GM21528 (cell line): ENCODE results near the gene SCLT1.

Source experiments
- ATAC-seq: cut with Tn5 transposase; IDR thresholded peaks from one replicate; pipeline ENCODE4 v1.9.1; 2021; ENCODE audit warnings: mild to moderate bottlenecking, moderate library complexity; ENCODE audit not compliant: unreplicated experiment, low FRiP score

SCLT1 gene

DNA sequence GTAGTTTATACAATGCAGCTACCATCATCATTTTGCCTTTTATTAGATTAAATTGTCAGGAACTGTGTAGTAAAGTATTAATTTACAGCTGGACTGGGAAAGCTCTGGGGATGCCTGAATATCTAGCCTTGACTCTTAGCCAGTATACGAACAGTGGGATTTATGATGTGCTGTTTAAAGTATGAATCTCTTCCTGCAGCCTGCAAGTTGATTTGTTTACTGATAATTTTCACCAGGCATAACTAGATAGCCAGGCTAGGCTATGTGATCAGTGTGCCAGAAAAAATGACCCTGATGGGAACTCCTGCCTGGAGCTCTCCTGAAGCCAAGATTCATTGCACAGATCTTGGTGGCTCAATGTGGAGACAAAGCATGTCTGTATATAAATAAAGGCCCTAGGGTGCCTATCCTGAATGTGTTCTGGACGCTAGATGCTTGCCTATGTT lies 119.2 kb downstream of the SCLT1 start:
- ATAC-seq = no peak

GRCh38 chr4:128973384-128973783 lies 120.0 kb downstream of the SCLT1 start:
- ATAC-seq = no peak

GRCh38 chr4:128961405-128961804 lies 131.9 kb downstream of the SCLT1 start:
- ATAC-seq = no peak

GRCh38 chr4:128958194-128958593 lies 135.1 kb downstream of the SCLT1 start:
- ATAC-seq = no peak

DNA sequence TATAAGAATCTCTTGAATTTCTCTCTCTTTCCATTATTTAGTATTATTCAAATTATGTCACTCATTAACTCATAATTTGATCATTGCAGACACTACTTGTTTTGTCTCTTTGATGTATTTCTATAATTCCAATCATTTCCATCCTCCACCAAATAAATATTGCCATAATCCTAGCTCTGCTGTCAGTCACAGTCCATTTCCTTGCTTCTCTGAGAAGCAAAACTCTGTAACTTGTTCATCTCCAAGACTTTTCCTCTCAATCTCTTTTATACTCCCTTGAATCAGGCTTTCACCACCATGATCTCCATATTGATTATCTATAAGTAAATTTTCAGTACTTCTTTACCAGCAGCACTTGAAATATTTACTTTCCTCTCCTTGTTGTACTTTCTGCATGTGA lies 135.9 kb downstream of the SCLT1 start:
- no peak for ATAC-seq

GRCh38 chr4:128955751-128956150 lies 137.6 kb downstream of the SCLT1 start:
- ATAC-seq = no peak

DNA sequence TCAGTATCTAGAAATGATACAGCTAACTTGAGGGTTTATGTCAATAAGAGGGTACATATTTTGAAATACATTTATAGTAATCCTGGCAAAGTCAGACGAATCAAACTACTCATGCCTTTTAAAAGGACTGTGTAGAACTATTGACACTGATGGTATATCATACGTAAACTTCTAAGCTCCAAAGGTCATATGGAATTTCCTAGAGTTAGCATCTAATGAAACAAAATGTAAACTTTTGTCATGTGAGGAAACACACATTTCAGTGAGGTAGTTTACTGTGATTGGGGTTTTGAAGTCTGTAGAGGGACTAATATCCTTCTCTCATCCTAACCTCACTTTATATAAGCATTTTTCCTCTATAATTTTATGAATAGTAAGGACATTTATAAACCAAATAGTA lies 138.4 kb downstream of the SCLT1 start:
- no peak for ATAC-seq

DNA sequence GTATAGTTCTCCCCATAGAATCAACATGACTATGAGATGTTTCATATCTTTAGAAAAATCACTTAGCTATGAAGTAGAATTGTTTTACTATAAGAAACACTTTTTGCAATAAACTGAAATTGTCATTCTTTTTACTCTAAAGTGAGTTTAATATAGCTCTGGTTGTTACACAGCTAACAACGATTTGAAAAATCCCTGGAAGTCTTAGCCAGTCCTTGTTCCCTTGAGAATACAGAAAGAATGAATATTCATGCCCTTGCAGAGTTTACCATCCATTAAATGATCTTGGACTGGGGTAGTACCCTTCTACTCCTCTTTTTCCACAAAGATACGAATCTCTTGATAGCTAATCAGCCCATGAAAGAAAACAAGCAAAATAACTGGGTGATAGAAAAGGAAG lies 142.0 kb downstream of the SCLT1 start:
- no peak for ATAC-seq

DNA sequence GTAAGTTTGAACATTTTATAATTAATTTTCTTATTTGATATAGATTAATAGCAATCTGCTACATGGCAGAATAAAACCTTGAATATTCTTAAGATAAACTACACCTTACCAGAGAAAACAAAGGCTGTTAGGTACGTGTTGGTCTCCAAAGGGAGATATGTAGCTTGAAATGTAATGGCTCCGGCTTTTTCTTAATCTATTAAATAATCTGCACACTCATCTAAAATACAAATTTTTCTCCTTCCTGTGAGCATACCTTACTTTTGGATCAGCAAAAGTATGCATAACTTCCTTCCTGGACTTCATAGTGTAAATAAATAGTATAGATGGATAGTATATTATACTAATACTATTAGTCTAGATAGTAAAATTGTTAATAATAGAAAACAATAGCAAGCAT lies 142.5 kb downstream of the SCLT1 start:
- ATAC-seq = no peak

GRCh38 chr4:128946916-128947315 lies 146.4 kb downstream of the SCLT1 start:
- ATAC-seq = no peak

- no peak for ATAC-seq
Measured at GRCh38 chr4:128942607-128943006, 150.7 kb downstream of the SCLT1 start.

- no peak for ATAC-seq
Measured at GRCh38 chr4:128940971-128941370, 152.4 kb downstream of the SCLT1 start.

DNA sequence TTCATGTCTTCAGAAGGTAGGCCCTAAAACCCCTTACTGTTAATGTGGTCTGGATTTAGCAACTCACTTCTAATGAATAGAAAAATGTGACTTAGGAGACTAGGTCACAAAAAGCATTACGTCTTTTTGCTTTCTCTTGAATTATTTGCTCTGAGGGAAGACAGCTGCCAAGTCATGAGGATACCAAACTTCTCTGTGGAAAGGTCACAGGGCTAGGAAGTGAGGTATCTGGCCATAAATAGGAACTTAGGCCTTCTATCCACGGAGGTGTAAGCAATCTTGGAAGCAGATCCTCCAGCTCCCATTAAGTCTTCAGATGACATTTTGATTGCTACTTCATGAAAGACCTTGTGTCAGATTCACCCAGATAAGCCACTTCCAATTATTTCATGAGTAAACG lies 163.3 kb downstream of the SCLT1 start:
- no peak for ATAC-seq

GRCh38 chr4:128924951-128925350 lies 168.4 kb downstream of the SCLT1 start:
- no peak for ATAC-seq

- ATAC-seq = no peak
Measured at GRCh38 chr4:128921954-128922353, 171.4 kb downstream of the SCLT1 start.

- peak; percentile 71 for ATAC-seq
Measured at GRCh38 chr4:128917781-128918180, 175.6 kb downstream of the SCLT1 start.

DNA sequence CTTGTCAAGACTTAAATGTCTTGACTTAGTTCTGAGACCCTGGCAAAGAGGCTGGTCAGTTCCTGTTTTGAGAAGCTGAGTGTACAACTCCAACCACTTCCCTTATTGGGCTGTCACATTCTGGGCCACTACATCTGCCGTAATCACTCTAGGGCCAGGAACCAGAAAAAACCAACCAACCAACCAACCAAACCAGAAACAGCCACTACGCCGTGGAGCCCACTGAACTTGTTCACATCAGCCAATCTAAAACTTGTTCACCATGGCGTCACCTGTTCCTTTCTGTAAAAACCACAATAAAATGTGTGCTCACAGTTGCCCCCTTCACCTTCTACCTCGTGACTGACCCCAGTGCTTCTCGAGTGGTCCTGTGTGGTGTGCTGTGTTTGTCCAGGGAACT lies 176.5 kb downstream of the SCLT1 start:
- peak; percentile 83 for ATAC-seq

GRCh38 chr4:128915544-128915943 lies 177.8 kb downstream of the SCLT1 start:
- ATAC-seq = no peak

DNA sequence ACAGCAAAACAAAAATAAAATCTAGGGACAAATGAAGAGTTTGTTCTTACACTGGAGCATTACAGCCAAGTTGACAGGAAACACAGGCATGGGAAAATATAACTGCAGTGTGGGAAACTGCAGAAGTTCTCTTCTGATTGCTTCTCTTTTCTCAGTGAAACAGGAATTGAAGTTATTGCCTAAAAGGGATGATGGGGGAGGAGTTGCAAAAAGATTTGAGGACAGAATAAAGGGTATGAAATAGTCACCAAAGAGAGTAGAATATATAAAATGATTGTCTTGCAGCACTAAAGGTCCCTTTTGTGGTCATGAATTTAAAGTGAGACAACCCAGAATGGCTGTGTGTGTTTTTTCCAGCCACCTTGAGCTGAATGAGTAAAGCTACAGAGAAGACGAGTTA lies 180.1 kb downstream of the SCLT1 start:
- no peak for ATAC-seq

GRCh38 chr4:128908735-128909134 lies 184.6 kb downstream of the SCLT1 start:
- no peak for ATAC-seq

- no peak for ATAC-seq
Measured at GRCh38 chr4:128907981-128908380, 185.4 kb downstream of the SCLT1 start.

- no peak for ATAC-seq
Measured at GRCh38 chr4:128906581-128906980, 186.8 kb downstream of the SCLT1 start.

DNA sequence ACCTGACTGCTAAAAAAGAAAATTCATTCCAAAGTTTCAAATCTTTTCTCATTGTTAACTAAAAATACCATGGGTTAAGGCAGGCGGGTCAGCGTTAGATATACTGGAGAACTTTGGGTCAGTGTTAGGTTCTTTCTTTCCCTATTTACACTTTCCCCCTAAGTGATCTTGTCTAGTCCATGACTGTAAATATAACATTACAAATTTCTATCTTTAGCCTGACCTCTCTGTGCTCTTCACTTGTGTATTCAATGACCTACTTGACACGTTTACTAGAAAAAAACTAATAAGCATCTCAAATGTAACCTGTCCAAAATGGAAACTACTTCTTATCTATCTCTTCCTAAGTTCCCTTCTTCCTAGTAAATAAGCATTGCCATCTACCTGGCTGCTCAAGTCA lies 188.5 kb downstream of the SCLT1 start:
- no peak for ATAC-seq
